Activated CD4-positive, alpha-beta T cell treated with anti-CD3 and anti-CD28 coated beads for 4 hours (primary cell): Measurements from ENCODE around the gene EFNA3.

Experiments
- DNase-seq, 2 donors: peaks; one replicate each; pipeline ENCODE4 v3.0.0-alpha.2; 2020

Gene EFNA3

DNA sequence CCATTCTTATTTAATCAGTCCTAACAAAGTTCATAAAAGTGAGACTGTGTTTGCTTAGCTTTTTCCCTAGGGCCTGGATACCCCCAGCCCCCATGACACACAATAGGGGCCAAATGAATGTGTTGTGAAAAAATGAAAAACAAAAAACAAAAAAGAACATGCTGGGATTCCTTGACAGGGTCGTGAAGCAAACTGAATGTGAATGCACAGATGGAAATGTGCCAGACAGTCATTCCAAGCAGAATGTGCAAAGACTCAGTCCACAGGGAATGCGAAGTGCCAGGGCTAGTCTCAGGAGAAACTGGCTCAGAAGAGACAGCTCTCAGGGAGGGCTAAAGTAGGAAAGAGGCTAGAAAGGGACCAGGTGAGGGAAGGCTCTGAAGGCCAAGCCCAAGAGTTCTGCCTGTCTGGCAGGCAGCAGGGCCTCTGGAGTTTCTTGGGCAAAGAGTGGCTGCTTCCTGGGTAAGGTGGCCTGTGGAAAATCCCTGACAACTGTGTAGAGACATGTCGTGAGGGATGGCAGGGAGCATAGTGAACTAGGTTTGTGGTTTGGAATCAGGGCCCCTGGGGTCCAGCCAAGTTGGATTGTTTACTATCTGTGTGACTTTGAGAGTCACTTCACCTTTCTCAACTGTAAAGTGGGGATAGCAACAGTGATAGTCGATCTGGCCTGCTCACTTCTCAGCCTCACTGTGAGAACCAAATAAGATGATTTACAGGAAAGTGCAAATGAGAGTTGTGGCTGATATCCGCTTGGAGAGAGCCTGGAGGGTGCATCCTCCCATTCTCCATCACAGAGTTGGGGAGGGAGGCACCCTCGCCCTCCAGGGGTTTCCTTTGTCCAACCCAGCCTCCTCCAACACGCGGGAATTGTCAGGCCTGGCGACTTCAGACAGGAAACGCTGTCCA lies 28.7 kb upstream of the EFNA3 start:
- DNase-seq: no peak

DNA sequence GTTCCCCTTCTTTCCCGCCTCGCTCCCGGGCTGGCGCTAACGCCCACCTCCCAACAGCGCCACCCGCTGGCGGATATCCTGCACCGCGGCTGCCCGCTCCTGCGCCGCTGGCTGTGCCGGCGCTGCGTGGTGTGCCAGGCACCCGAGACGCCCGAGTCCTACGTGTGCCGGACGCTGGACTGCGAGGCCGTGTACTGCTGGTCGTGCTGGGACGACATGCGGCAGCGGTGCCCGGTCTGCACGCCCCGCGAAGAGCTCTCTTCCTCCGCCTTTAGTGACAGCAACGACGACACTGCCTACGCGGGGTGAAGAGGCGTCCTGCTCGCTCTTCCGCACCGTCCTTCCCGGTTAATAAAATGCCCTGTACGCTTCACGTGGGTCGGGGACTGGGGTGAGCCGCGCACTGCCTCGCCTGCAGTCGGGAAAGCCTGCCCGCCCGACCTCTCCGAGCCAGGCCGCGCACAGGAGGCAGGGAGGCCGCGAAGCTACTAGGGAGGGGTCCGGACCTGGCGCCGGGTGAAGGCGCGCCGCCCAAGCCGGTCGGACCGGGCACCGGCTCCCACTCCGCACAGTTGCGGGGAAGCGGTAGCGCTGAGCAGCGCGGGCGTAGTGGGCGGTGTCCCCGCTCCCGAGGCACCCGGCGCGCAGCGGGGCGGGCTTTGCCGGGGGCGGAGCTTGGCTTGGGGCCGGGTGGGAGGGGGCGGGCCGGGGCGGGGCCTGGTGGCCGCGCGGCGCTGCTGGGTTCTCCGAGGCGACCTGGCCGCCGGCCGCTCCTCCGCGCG lies 27.9 kb upstream of the EFNA3 start, which contains the start of gene ADAM15:
Gene ADAM15, plus strand, starts transcription at position 757 of the 782 bp plus-strand sequence. CDS start 71 bp downstream, outside the sequence.
- DNase-seq: peak; percentile 79 to 81

DNA sequence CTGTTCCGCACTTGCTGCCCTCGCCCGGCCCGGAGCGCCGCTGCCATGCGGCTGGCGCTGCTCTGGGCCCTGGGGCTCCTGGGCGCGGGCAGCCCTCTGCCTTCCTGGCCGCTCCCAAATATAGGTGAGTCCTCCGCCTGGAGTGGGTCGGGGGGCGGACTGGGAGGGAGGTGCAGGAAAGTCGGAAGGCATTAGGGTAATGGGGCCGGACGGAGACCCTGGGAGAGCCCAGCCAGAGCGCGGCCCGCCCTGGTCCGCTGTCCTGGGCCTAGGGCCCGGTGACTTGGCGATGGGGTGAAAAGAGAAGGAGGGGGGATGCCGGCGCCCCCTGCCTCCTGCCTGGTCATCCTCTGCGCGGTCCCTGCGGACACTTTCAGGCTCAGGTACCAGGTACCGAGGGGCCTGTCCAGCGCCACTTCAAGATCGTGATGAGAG lies 27.3 kb upstream of the EFNA3 start:
- no peak for DNase-seq

DNA sequence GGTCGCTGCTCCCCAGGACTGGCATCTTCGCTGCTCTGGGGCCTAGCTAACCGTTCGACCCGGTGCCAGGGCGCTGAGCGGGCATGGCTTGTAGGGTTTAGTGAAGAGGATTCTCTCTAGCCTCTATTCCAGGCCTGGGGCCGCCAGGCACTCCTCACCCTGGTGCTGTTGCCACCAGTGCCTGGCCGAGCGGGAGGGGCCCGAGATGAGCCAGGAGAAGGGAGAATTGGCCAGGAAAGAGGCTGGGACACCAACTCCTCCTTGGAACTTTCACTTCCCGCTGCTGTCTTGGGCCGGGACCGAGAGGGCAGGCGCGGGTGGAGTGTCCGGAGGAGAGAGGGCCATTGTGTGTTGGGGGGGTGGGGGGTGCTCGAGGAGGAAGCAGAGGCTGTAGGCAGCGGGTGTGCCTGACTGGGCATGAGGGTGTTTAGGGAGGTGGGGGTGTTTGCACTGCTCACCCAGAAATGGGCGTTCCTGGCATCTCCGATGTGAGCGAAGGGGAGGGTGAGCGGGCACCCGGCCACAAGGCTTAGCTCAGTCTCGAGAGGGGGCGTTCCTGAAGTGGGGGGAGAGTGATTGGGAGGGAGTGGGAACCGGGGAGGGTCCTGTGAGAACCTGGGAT lies 26.7 kb upstream of the EFNA3 start:
- peak; percentile 51 to 52 for DNase-seq

DNA sequence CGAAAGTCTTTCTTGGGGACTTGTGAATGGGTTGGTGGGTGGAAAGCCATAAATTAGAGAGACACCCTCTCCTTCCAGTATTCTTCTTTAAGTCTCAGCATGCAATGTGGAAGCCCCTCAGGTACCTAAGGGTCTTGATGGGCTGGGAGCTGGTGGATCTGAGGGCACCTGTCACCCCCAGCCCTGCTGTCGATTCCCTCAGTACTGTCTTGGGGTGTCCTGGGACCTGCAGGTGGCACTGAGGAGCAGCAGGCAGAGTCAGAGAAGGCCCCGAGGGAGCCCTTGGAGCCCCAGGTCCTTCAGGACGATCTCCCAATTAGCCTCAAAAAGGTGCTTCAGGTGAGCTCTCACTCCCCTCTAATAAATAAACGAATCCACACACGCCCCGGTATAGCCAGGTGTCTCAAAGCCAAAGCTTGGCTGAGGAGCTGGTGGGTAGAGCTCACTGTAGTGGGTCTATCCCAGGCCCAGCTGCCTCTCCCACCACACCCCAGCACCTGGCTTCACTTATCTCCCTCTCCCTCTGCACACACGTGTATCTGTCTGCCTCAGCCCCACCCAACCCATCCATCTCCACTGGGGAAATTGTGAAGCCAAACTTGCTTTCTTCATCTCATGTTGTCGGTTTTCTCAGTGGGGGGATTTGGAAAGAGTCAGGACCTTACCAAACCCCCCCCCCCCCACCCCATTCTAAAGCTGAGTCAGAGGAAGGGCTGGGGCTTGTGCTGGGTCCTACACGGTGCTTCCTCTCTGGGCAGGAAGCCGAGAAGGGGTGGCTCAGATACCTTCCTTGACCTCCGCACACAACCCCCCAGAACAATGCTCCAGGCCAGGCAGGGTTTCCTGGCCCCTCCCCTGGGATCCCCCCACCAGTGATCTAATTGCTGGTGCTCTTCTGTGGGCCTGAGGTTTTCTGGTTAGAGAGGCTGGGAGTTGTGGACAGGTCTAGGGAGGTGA lies 25.9 kb upstream of the EFNA3 start:
- peak in 1 of 2 donors; percentile 19 for DNase-seq

DNA sequence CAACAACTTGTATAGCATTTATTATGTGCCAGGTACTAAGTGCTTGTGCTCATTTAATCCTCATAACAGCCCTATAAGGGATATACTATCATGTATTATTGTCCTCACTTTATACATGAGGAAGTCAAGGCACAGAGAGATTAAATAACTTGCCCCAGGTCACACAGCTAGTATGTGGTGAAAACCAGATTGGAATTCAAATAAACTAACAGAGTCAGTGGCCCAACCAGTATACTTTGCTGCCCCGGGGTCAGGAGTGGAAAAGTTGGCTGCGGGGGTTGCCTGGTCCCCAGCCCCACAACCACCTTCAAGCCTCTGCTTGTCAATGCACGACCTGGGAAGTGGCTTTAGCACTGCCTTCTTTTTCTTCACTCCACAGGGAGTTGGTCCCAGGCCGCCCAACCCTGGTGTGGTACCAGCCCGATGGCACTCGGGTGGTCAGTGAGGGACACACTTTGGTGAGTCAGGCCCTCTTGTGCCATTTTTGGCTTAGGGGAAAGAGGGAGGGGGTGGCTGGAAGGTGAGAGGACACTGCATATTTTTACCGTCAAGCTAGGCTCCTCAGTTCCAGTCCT lies 25.0 kb upstream of the EFNA3 start:
- no peak for DNase-seq

DNA sequence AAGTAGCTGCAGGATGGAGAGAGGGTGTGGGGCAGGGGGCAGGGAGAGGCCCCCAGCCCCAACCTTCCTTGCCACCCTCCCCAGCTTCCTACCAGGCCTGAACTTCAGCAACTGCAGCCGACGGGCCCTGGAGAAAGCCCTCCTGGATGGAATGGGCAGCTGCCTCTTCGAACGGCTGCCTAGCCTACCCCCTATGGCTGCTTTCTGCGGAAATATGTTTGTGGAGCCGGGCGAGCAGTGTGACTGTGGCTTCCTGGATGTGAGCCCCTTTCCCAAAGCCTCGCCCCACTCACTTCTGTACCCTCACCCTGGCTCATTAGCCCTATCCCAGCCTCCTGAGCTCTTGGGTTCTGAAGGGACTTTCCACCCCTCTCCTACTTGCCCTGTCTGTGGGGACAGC lies 21.5 kb upstream of the EFNA3 start:
- no peak for DNase-seq

DNA sequence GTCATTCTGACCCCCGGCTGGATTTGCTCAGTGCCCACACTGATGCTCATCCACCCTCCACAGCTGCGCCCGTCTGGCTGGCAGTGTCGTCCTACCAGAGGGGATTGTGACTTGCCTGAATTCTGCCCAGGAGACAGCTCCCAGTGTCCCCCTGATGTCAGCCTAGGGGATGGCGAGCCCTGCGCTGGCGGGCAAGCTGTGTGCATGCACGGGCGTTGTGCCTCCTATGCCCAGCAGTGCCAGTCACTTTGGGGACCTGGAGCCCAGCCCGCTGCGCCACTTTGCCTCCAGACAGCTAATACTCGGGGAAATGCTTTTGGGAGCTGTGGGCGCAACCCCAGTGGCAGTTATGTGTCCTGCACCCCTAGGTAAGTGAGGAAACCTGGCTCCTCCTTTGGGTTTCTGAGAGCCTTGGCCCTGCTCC lies 20.8 kb upstream of the EFNA3 start:
- DNase-seq: no peak

DNA sequence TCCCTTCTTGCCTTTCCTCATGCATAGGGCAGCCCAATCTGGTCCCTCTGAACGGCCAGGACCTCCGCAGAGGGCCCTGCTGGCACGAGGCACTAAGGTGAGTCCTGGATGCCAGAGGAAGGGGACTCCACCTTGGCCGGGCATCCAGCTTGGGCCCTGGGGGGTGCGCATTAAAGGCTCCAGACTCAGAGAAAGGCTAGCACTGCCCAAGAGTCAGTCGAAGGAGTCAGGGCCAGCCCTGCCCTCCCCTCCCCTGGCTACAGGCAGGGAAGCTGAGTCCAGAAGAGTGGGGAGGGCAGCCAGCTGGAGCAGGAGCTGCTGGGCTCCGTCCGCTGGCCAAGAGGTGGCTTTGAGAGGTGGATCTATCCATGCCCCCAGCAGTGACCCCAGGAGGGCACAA lies 17.9 kb upstream of the EFNA3 start:
- DNase-seq: no peak

DNA sequence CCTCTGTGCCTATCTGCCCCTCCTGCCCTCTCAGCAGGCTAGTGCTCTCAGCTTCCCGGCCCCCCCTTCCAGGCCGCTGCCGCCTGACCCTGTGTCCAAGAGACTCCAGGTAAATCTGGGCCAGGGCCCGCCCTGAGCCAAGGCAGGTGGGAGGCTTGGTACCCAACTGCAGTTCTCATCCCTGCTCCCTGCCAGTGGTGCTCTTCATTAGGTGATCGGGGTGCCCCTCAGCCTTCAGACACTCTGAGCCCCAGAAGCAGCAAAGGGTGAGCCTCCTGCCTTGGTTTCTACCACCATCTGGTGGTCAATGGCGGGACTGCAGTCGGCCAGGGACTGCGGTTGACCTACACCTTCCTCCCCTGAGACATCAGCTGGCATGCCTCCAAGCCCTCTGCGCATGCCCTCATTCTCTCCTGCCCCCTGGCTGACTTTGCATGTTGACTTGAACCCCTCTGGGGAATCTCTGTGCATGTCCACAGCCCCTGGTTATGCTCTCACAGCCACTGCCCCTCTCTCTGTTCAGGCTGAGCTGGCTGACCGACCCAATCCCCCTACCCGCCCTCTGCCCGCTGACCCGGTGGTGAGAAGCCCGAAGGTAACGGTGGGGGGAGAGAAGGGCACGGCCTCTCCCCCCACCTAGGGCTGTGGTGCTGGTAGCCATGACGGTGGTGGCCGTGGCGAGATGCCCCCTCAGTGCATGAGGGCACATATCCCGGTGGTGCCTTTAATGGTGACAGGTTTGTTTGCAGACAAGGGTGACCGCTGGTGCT lies 17.1 kb upstream of the EFNA3 start:
- DNase-seq: peak; percentile 88 to 97

DNA sequence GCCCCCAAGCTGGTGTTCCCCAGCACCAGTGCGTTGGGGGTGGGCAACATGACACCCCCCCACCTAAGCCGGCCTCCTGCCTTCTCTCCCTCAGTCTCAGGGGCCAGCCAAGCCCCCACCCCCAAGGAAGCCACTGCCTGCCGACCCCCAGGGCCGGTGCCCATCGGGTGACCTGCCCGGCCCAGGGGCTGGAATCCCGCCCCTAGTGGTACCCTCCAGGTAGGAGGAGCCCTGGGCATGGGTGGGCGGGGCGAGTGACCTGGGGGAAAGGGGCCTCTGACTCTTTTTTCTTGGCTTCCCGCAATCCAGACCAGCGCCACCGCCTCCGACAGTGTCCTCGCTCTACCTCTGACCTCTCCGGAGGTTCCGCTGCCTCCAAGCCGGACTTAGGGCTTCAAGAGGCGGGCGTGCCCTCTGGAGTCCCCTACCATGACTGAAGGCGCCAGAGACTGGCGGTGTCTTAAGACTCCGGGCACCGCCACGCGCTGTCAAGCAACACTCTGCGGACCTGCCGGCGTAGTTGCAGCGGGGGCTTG lies 16.4 kb upstream of the EFNA3 start:
- no peak for DNase-seq

DNA sequence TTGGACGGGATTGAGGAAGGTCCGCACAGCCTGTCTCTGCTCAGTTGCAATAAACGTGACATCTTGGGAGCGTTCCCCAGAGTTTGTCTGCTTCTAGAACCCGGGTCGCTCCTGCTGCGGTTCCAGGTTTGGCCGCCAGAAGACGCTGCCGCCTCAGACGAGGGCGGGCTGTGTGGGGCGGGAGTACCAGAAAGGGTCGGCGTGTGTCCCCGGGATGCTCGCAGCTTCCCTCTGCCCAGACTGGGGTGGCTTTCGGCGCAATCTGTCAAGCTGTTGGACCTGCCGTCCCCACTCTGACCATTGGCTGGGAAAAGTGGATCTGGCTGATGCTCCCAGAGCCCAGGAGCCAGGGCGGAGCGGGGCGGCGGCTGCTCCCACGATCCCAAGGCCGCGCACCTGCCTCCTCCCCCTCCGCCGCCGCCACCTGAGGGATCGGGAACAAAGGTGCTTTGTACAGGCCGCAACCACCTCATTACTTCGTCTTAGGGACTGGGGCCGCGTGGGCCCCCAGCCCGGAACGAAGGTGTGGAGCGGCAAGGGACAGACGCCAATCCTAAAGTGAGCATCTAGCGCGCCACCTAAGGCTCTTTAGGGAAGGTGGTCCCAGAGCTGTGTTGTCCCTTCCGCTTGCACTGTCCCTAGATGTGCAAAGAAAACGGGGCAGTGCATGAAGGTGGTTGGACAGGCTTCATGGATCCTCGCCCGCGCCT lies 15.8 kb upstream of the EFNA3 start:
- DNase-seq: peak; percentile 66 to 75

DNA sequence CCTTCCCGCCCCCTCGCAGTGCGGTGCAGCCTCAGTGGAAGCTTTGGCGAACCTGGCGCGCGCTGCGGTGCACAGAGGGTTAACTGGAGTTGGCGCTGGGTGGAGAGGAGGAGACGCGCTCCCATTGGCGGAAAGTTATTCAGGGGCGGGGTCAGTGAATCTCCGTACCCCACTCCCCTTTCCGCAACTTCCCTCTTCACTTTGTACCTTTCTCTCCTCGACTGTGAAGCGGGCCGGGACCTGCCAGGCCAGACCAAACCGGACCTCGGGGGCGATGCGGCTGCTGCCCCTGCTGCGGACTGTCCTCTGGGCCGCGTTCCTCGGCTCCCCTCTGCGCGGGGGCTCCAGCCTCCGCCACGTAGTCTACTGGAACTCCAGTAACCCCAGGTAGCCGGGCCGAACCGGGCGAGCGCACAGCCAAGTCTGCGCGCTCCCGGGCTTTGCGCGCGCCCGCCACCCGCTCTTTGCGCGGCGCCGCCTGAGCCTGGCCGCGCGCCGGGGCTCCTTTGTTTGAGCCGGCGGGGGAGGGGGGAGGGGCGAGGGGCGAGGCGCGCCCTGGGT lies 15.0 kb upstream of the EFNA3 start, which contains the start of gene EFNA4:
Gene EFNA4, plus strand, starts transcription at position 191 of the 561 bp plus-strand sequence. Its CDS starts 84 bp downstream, at position 275.
- DNase-seq: peak; percentile 81 to 83

DNA sequence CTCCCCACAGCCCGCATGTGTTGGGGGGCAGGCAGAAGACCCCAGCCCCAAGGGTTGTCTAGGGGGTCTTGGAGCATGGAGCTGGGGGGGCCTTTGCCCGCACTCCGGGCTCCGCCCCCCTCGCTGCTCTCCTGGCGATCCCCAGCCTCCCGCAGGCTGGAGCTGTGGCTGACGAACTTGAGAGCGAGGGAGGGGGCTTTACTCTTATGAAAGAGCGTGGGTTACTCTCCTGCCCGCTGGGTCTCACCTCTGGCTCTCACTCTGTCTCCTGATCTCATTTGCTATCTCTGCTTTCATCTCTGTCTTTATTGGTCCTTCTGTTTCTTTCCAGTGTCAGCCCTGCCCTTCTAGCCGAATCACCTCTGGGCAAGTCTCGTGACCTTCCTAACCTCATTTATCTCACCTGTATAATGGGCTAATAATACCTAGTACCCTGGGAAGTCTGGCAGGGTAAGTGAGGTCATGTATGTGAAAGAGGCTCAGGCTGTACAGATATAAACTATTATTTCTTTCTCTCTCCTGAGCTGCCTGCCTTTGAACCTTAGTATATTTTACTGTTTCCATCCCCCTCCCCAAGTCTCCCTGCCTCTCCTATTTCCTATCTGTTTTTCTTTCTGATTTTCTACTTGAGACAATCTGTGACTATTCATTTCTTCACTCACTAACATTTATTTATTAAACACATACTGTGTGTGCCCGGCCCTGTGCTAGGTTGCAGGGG lies 14.4 kb upstream of the EFNA3 start:
- no peak for DNase-seq

DNA sequence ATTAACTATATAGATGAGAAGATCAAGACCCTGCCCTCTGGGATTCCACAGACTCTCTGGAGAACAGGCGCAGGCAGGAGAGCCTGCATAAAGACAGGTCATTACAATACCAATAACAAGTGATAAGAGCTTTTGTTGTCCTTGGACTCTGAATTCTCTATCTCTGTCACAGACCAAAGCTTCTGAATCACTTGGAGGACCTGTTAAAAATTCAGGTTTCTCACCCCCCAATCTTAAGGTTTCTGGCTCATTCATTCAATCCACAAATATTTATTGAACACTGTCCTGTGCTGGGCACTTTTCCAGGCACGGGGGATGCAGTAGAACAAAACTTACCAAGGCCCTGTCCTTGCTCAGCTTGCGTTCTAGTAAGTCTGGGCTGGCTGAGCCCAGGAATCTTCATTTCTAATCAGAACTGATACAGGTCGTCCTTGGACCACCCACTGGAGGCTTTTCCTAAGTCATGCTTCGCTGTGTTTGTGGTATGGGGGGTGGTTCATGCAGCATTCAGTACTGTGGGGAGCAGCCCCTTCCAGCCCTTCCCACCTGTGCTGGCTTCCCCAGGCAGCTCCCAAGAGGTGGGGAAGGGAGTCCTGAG lies 13.7 kb upstream of the EFNA3 start:
- no peak for DNase-seq

DNA sequence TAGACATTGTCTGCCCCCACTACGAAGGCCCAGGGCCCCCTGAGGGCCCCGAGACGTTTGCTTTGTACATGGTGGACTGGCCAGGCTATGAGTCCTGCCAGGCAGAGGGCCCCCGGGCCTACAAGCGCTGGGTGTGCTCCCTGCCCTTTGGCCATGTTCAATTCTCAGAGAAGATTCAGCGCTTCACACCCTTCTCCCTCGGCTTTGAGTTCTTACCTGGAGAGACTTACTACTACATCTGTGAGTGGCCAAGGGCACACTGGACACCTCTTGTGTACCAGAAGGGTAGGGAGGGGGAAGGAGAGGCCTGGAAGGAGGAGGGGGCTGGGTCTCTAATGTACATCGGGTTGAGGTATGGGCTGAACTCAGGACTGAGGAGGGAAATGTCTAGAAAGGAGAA lies 11.9 kb upstream of the EFNA3 start:
- DNase-seq: no peak

DNA sequence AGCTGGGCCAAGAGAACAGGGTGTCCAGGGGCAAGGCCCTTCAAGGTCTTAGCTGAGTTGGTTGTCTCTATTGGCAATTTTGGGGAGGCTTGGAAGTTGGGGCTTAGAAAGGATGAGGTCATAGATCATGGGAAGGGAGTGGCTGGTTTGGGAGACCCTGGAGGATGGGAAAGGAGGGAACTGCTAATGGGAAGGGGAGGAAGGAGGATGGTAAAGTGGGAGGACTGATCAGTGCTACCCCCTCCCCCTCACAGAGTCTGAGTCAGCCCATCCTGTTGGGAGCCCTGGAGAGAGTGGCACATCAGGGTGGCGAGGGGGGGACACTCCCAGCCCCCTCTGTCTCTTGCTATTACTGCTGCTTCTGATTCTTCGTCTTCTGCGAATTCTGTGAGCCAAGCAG lies 10.0 kb upstream of the EFNA3 start:
- no peak for DNase-seq

DNA sequence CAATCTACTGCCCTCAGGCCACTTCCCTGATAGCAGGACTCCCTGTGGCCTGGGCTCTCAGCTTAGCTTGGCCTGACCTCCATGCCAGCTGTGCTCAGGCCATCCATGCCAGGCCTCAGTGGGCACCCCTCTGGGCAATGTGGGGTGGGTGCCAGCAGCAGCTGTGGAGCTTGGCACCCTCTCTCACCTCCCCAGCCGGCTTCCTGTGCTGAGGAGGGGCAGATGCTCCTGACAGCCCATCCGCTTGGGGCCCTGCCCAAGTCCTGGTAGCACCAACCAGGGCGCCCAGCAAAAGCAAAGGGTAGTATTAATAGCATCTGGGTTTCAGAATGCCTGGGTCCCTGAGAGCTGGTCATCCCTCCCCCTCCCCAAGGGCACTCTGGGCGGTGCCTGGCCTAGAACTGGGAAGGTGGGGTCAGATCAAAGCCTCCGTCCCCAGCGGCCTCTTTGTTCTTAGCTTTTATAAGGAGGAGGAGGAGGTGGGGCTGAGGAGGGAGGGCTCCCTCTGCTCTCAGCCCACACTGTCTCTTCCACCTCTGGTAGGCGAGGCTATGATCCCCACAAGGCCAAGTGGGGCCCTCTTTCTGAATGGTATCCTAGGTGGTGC lies 9.0 kb upstream of the EFNA3 start:
- DNase-seq: no peak
